Right atrium auricular region (tissue), 2 donors: ENCODE data around the gene HDGF. TPM values are rescaled to one million over a fixed set of nuclear protein-coding genes. Genes with fewer than 3 reads are reported as not detected.

Experiments
- DNase-seq: peaks from one replicate; pipeline ENCODE4 v3.0.0-alpha.2; 2019; ENCODE audit warnings: low spot score
- H3K27ac ChIP-seq, 2 donors: fragments of 200-600 bp; sonication (generic); 1 replicate in 1 of 2; 2 replicates in 1 of 2; pipeline ENCODE4 v1.5.1; 2016 to 2019
- H3K27me3 ChIP-seq, 2 donors: fragments of 200-600 bp; sonication (generic); one replicate each; pipeline versions ENCODE4 v1.5.1 to v1.6.0; 2017 to 2019
- H3K36me3 ChIP-seq: fragments of 200-600 bp; sonication (generic); one replicate; pipeline ENCODE4 v1.5.1; 2016
- H3K4me1 ChIP-seq, 2 donors: fragments of 200-600 bp; sonication (generic); one replicate each; pipeline versions ENCODE4 v1.5.1 to v1.6.0; 2017 to 2019
- H3K4me3 ChIP-seq, 2 donors: fragments of 200-600 bp; sonication (generic); 1 replicate in 1 of 2; 2 replicates in 1 of 2; pipeline ENCODE4 v1.5.1; 2017 to 2019; ENCODE audit warnings: mild to moderate bottlenecking in 1 of 2, moderate library complexity in 1 of 2
- H3K9me3 ChIP-seq, 2 donors: fragments of 200-600 bp; sonication (generic); one replicate each; pipeline ENCODE4 v1.5.1; 2019
- CTCF ChIP-seq, 2 donors: fragments of 200-600 bp; sonication (generic); IDR thresholded peaks; one replicate each; pipeline ENCODE4 v1.5.1; 2019; ENCODE audit warnings: antibody characterized with exemption in 2 of 2
- total RNA-seq, 2 donors: library from RNA; depleted of rRNA; stranded (reverse); fragments of >200 nt; gene quantifications; one replicate each; pipeline ENCODE4 v1.1.0, GENCODE V29; 2016

Gene HDGF
- total RNA-seq, 2 donors from 2014 or later, result 110 to 137 TPM

GRCh38 chr1:156746728-156747631 is 4.5 kb downstream of the HDGF start:
- no peaks in the 10 kb centered on the region for H3K9me3 ChIP-seq
- H3K4me1 ChIP-seq, result peaks cover 0 to 65% of the 10 kb centered on the region in 2 donors
- no peaks in the 10 kb centered on the region for H3K27me3 ChIP-seq
- peak; percentile 97 for DNase-seq
- TF ChIP-seq CTCF (IDR thresholded peaks at IDR 0.05), result no peak
- peak overlapping the region; percentile 94 to 95 for H3K4me3 ChIP-seq
- peak overlapping the region; percentile 96 for H3K27ac ChIP-seq
- peaks cover 32% of the 10 kb centered on the region for H3K36me3 ChIP-seq

- peak overlapping the region; percentile 94 to 95 for H3K4me3 ChIP-seq
- peak overlapping the region; percentile 96 for H3K27ac ChIP-seq
- H3K9me3 ChIP-seq, result no peaks in the 10 kb centered on the region
- no peaks in the 10 kb centered on the region for H3K27me3 ChIP-seq
- TF ChIP-seq CTCF (IDR thresholded peaks at IDR 0.05), result no peak
- H3K36me3 ChIP-seq, result peaks cover 33% of the 10 kb centered on the region
- peaks cover 0 to 69% of the 10 kb centered on the region in 2 donors for H3K4me1 ChIP-seq
- no peak for DNase-seq
These were observed 5.1 kb downstream of the HDGF start for GRCh38 chr1:156746406-156746727.

- peaks cover 0 to 70% of the 10 kb centered on the region in 2 donors for H3K4me1 ChIP-seq
These were observed 5.6 kb downstream of the HDGF start for GRCh38 chr1:156745881-156746280.

GRCh38 chr1:156744786-156745419 is 6.6 kb downstream of the HDGF start:
- Histone ChIP-seq H3K36me3 (peaks cover 33% of the 10 kb centered on the region), H3K27ac (peak overlapping the region; percentile 96), H3K4me1 (peaks cover 0 to 71% of the 10 kb centered on the region in 2 donors), H3K4me3 (no peak overlapping the region), H3K27me3 (no peaks in the 10 kb centered on the region), H3K9me3 (no peaks in the 10 kb centered on the region)
- no peak for DNase-seq
- TF ChIP-seq CTCF (IDR thresholded peaks at IDR 0.05), result no peak

More at GRCh38 chr1:156745881-156746280, 5.6 kb downstream of the HDGF start:
- peak overlapping the region in 1 of 2 donors; percentile 94 for H3K4me3 ChIP-seq
- H3K27me3 ChIP-seq, result no peaks in the 10 kb centered on the region
- DNase-seq, result no peak
- no peak for TF ChIP-seq CTCF (IDR thresholded peaks at IDR 0.05)
- H3K27ac ChIP-seq, result peak overlapping the region; percentile 96
- H3K9me3 ChIP-seq, result no peaks in the 10 kb centered on the region
- H3K36me3 ChIP-seq, result peaks cover 33% of the 10 kb centered on the region

- DNase-seq, result no peak
- TF ChIP-seq CTCF (IDR thresholded peaks at IDR 0.05), result no peak
- no peak overlapping the region for H3K4me3 ChIP-seq
- H3K4me1 ChIP-seq, result peaks cover 0 to 69% of the 10 kb centered on the region in 2 donors
- no peaks in the 10 kb centered on the region for H3K9me3 ChIP-seq
- H3K27me3 ChIP-seq, result no peaks in the 10 kb centered on the region
- H3K27ac ChIP-seq, result peak overlapping the region in 1 of 2 donors; percentile 96
- H3K36me3 ChIP-seq, result peaks cover 33% of the 10 kb centered on the region
These were observed 7.1 kb downstream of the HDGF start for GRCh38 chr1:156744344-156744743.
